Esophagus squamous epithelium (tissue), 4 donors: ENCODE data around the gene CYTL1.

Source experiments
- POLR2A ChIP-seq, 4 donors: fragments of 450-650 bp; IDR thresholded peaks; one replicate each; pipeline ENCODE4 v1.6.1; 2017; ENCODE audit warnings: antibody characterized with exemption in 4 of 4, mild to moderate bottlenecking in 4 of 4, moderate library complexity in 3 of 4
- TF ChIP-seq, protein P1 (sequence below), 6 experiments: fragments of 450-650 bp in 4 of 6; fragments of 200-600 bp in 2 of 6; sonication (generic) in 2 of 6; IDR thresholded peaks; one replicate each; pipeline ENCODE4 v1.5.1; 2016 to 2019; ENCODE audit warnings: antibody characterized with exemption in 6 of 6, mild to moderate bottlenecking in 4 of 6, moderate library complexity in 4 of 6

- TF ChIP-seq, protein P1, sequence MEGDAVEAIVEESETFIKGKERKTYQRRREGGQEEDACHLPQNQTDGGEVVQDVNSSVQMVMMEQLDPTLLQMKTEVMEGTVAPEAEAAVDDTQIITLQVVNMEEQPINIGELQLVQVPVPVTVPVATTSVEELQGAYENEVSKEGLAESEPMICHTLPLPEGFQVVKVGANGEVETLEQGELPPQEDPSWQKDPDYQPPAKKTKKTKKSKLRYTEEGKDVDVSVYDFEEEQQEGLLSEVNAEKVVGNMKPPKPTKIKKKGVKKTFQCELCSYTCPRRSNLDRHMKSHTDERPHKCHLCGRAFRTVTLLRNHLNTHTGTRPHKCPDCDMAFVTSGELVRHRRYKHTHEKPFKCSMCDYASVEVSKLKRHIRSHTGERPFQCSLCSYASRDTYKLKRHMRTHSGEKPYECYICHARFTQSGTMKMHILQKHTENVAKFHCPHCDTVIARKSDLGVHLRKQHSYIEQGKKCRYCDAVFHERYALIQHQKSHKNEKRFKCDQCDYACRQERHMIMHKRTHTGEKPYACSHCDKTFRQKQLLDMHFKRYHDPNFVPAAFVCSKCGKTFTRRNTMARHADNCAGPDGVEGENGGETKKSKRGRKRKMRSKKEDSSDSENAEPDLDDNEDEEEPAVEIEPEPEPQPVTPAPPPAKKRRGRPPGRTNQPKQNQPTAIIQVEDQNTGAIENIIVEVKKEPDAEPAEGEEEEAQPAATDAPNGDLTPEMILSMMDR (IDR thresholded peaks at IDR 0.05), result no peak
- no peak for TF ChIP-seq POLR2A (IDR thresholded peaks at IDR 0.05)
These were observed 32.4 kb downstream of the CYTL1 start for GRCh38 chr4:4986841-4987240.
